ENCODE results near the gene VPS16.

DNA sequence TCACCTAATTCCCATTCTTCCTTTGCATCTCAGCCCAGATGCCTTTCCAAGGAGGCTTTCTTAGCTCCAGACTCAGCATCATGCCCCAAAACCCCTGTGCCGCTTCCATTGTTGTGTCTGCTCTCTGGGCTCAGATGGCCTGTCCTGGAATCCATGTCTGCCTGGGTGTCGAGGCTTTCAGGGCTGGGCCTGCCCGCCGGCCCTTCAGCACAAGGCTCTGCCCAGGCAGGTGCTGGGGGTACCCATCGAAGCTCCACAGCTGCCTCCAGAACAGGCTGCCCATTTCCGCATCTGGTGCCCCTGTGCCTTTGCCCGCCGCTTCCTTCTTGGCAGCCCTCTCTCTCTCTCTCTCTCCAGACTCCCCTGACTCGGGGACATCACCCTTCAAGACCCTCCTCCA lies 41.3 kb upstream of the VPS16 start:
- TF ChIP-seq, protein P1, sequence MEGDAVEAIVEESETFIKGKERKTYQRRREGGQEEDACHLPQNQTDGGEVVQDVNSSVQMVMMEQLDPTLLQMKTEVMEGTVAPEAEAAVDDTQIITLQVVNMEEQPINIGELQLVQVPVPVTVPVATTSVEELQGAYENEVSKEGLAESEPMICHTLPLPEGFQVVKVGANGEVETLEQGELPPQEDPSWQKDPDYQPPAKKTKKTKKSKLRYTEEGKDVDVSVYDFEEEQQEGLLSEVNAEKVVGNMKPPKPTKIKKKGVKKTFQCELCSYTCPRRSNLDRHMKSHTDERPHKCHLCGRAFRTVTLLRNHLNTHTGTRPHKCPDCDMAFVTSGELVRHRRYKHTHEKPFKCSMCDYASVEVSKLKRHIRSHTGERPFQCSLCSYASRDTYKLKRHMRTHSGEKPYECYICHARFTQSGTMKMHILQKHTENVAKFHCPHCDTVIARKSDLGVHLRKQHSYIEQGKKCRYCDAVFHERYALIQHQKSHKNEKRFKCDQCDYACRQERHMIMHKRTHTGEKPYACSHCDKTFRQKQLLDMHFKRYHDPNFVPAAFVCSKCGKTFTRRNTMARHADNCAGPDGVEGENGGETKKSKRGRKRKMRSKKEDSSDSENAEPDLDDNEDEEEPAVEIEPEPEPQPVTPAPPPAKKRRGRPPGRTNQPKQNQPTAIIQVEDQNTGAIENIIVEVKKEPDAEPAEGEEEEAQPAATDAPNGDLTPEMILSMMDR (IDR thresholded peaks at IDR 0.05), result no peak
- no peak for TF ChIP-seq POLR2A (IDR thresholded peaks at IDR 0.05)
- no peak for TF ChIP-seq POLR2AphosphoS5 (IDR thresholded peaks at IDR 0.05)
- no peak for TF ChIP-seq EP300 (IDR thresholded peaks at IDR 0.05)

All from suprapubic skin (tissue), 4 donors.